Endothelial cell of umbilical vein (primary cell): Measurements from ENCODE around the gene OTUD6A. TPM values are rescaled to one million over a fixed set of nuclear protein-coding genes. Genes with fewer than 3 reads are reported as not detected.

Experiments
- BruUV-seq: library from RNA; stranded (reverse); fragments of 400-500 nt; replicated peaks from 2 replicates; lab custom pipeline; 2021; lab: Mats Ljungman, UMichigan
- CTCF ChIA-PET: fragments of 300-600, 350-600 bp; sonication (Branson Sonifier 250); formaldehyde crosslinking; loops from one replicate; lab custom pipeline; 2021; ENCODE audit warnings: antibody characterized with exemption, inconsistent platforms; lab: Charles Lee
- POLR2A ChIA-PET: fragments of 300-600, 350-600 bp; sonication (Branson Sonifier 250); formaldehyde crosslinking; loops from one replicate; lab custom pipeline; 2021; ENCODE audit warnings: antibody characterized with exemption, inconsistent platforms; lab: Charles Lee
- DNase-seq: peaks from one replicate; pipeline ENCODE4 v3.0.0-alpha.2; 2011; ENCODE audit warnings: low read depth, low spot score
- FAIRE-seq: peaks from 2 replicates; lab custom pipeline; 2011; peaks lifted over from hg19 to GRCh38; lab: Jason Lieb, UNC
- H2AFZ ChIP-seq: 2 replicates; pipeline ENCODE4 v1.6.0; 2012; ENCODE audit warnings: low read depth, low read length, control low read depth, inconsistent platforms
- H3K27ac ChIP-seq: 2 replicates; pipeline ENCODE4 v1.5.1; 2011; ENCODE audit warnings: low read depth, mild to moderate bottlenecking, control low read depth, low read length, moderate library complexity; ENCODE audit not compliant: insufficient read depth
- H3K27me3 ChIP-seq, 2 experiments: 2 replicates each; pipeline versions ENCODE4 v1.6.0 to v1.6.1; 2011; ENCODE audit warnings: low read length in 2 of 2, mixed read lengths in 1 of 2; ENCODE audit not compliant: control insufficient read depth in 2 of 2, insufficient read depth in 2 of 2
- H3K36me3 ChIP-seq, 2 experiments: 2 replicates in 1 of 2; 3 replicates in 1 of 2; pipeline ENCODE4 v1.5.1; 2011; ENCODE audit warnings: low read length in 2 of 2, mild to moderate bottlenecking in 1 of 2, moderate library complexity in 1 of 2; ENCODE audit not compliant: control insufficient read depth in 2 of 2, insufficient read depth in 2 of 2; ENCODE audit errors: extremely low read depth in 1 of 2
- H3K4me1 ChIP-seq: 3 replicates; pipeline ENCODE4 v1.5.1; 2011; ENCODE audit warnings: mild to moderate bottlenecking, low read length; ENCODE audit not compliant: control insufficient read depth, insufficient read depth; ENCODE audit errors: extremely low read depth
- H3K4me2 ChIP-seq: 2 replicates; pipeline ENCODE4 v1.6.1; 2011; ENCODE audit warnings: low read length, control low read depth, mixed read lengths; ENCODE audit not compliant: insufficient read depth
- H3K4me3 ChIP-seq, 3 experiments: fragments of 200-600 bp in 1 of 3; sonication (generic), shearing (Covaris generic) in 1 of 3; replicated peaks in 1 of 3; 2 replicates each; pipeline ENCODE4 v1.5.1; 2011 to 2016; ENCODE audit warnings: control low read depth in 3 of 3, low read length in 3 of 3, mild to moderate bottlenecking in 2 of 3, inconsistent platforms in 1 of 3, low read depth in 1 of 3, moderate library complexity in 1 of 3; ENCODE audit not compliant: insufficient read depth in 1 of 3
- H3K79me2 ChIP-seq: 2 replicates; pipeline ENCODE4 v1.6.0; 2012; ENCODE audit warnings: low read length, inconsistent platforms; ENCODE audit not compliant: control insufficient read depth, insufficient read depth
- H3K9ac ChIP-seq: replicated peaks from 2 replicates; pipeline ENCODE3; 2011; ENCODE audit warnings: low read length, control low read depth; ENCODE audit not compliant: insufficient read depth; ENCODE audit errors: extremely low read depth
- H3K9me1 ChIP-seq: replicated peaks from 3 replicates; pipeline ENCODE4 v1.6.0; 2011; ENCODE audit warnings: mild to moderate bottlenecking, low read length; ENCODE audit not compliant: control insufficient read depth, insufficient read depth; ENCODE audit errors: extremely low read depth
- H3K9me3 ChIP-seq: replicated peaks from 2 replicates; pipeline ENCODE4 v1.5.1; 2012; ENCODE audit warnings: low read length, inconsistent platforms; ENCODE audit not compliant: control insufficient read depth, insufficient read depth
- H4K20me1 ChIP-seq: replicated peaks from 2 replicates; pipeline ENCODE3; 2011; ENCODE audit warnings: mild to moderate bottlenecking, low read length; ENCODE audit not compliant: control insufficient read depth, insufficient read depth; ENCODE audit errors: extremely low read depth
- CTCF ChIP-seq, 2 donors: IDR thresholded peaks; 1 replicate in 1 of 2; 2 replicates in 1 of 2; pipeline ENCODE4 v1.5.1; 2011; ENCODE audit warnings: low read length in 2 of 2, mild to moderate bottlenecking in 2 of 2, moderate library complexity in 2 of 2, control low read depth in 1 of 2, inconsistent platforms in 1 of 2, low read depth in 1 of 2; ENCODE audit not compliant: insufficient read depth in 1 of 2; ENCODE audit errors: extremely low read depth in 1 of 2
- EZH2 ChIP-seq: IDR thresholded peaks from 2 replicates; pipeline ENCODE4 v1.6.1; 2012; ENCODE audit warnings: borderline replicate concordance, low read depth, mild to moderate bottlenecking, moderate library complexity, low read length, inconsistent platforms; ENCODE audit not compliant: severe bottlenecking
- MYC ChIP-seq: IDR thresholded peaks from one replicate; pipeline ENCODE4 v1.6.1; 2011; ENCODE audit warnings: mild to moderate bottlenecking, low read depth, low read length
- POLR2AphosphoS5 ChIP-seq: IDR thresholded peaks from 2 replicates; pipeline ENCODE4 v1.6.1; 2012; ENCODE audit warnings: low read depth, mild to moderate bottlenecking, control low read depth, low read length, moderate library complexity; ENCODE audit not compliant: insufficient read depth
- dilution Hi-C: fragments of 300-500 bp; cut with MboI; formaldehyde crosslinking; loops from one replicate; pipeline ENCODE4 v1.15.0; 2019; ENCODE audit warnings: low sequenced_read_pairs; ENCODE audit not compliant: extremely low pct_ligation_motif_present
- intact Hi-C: fragments of 100-400 bp; cut with micrococcal nuclease; formaldehyde crosslinking; loops from one replicate; pipeline ENCODE4 v1.10.0; 2022
- polyA plus RNA-seq, 4 experiments: library from polyadenylated mRNA; depleted of rRNA in 3 of 4; stranded (reverse) in 3 of 4; unstranded in 1 of 4; fragments of >200 nt; gene quantifications; 2 replicates each; pipeline versions ENCODE4 v1.2.1 to v1.2.3, GENCODE V29; 2011 to 2012; ENCODE audit warnings: missing spikeins in 1 of 4
- total RNA-seq: library from RNA; stranded (reverse); gene quantifications from 2 replicates; pipeline ENCODE4 v1.2.3, GENCODE V29; 2021

The OTUD6A gene
- total and polyA plus RNA-seq, 2 donors (not counting 3 experiments of a cell fraction or from before 2014, with no cell fraction given), result not detected

GRCh38 chrX:70022616-70023015 is 39.6 kb upstream of the OTUD6A start:
- no TSS peak for BruUV-seq
- intact Hi-C loops, result no loop called here
- no peak for FAIRE-seq

More at GRCh38 chrX:70022616-70023015, 39.6 kb upstream of the OTUD6A start:
- TF ChIP-seq CTCF (IDR thresholded peaks at IDR 0.05; ENCODE audit: extremely low read depth in 1 of 2, insufficient read depth in 1 of 2, low read depth in 1 of 2, low read length in 2 of 2), result no peak
- no peak for TF ChIP-seq MYC
- TF ChIP-seq POLR2AphosphoS5, result no peak
- no peak for TF ChIP-seq EZH2
- H3K4me2 ChIP-seq, result no peak overlapping the region
- dilution Hi-C loops, result no loop called here
- H3K9ac ChIP-seq, result no peak overlapping the region
- no peaks in the 10 kb centered on the region for H3K36me3 ChIP-seq
- POLR2A ChIA-PET, result no interaction called here
- H4K20me1 ChIP-seq, result no peaks in the 10 kb centered on the region
- no peaks in the 10 kb centered on the region for H3K9me1 ChIP-seq
- H3K4me3 ChIP-seq, result no peak overlapping the region
- CTCF ChIA-PET, result no interaction called here
- H3K27me3 ChIP-seq, result no peaks in the 10 kb centered on the region
- H3K79me2 ChIP-seq, result no peaks in the 10 kb centered on the region
- H2AFZ ChIP-seq, result no peak overlapping the region
- peaks cover 46% of the 10 kb centered on the region for H3K4me1 ChIP-seq
- no peaks in the 10 kb centered on the region for H3K9me3 ChIP-seq
- H3K27ac ChIP-seq, result no peak overlapping the region
- DNase-seq, result no peak
